HPDE6-E6E7 (cell line): ENCODE results near the gene ZNF805.
"Not testable (repeated sequence)": the region's sequence is repeated elsewhere in the genome, so short reads cannot be mapped to it uniquely, and the experiment has no call there.

Source experiments
- DNase-seq: peaks from one replicate; pipeline ENCODE4 v3.0.0; 2011; ENCODE audit warnings: missing footprints; ENCODE audit errors: extremely low spot score

The ZNF805 gene

GRCh38 chr19:57269515-57270250 lies 29.3 kb downstream of the ZNF805 start:
- DNase-seq = peak; percentile 32

GRCh38 chr19:57271280-57271679 lies 30.8 kb downstream of the ZNF805 start:
- no peak for DNase-seq

GRCh38 chr19:57273014-57273413 lies 32.6 kb downstream of the ZNF805 start:
- no peak for DNase-seq

GRCh38 chr19:57276430-57276829 lies 36.0 kb downstream of the ZNF805 start:
- DNase-seq = no peak

- DNase-seq = not testable (repeated sequence)
Observed at GRCh38 chr19:57278481-57278880, 38.0 kb downstream of the ZNF805 start.

GRCh38 chr19:57279418-57280164 lies 39.2 kb downstream of the ZNF805 start:
- peak; percentile 94 for DNase-seq

- DNase-seq = peak; percentile 94
Observed at GRCh38 chr19:57280165-57280961, 39.9 kb downstream of the ZNF805 start, which contains the start of gene ZNF460. TSS of gene ZNF460 (plus strand) at chr19:57280485. CDS start at chr19:57280807, 322 bp downstream.

- no peak for DNase-seq
Observed at GRCh38 chr19:57280962-57281400, 40.5 kb downstream of the ZNF805 start.

GRCh38 chr19:57282011-57282643 lies 41.7 kb downstream of the ZNF805 start:
- peak; percentile 66 for DNase-seq

GRCh38 chr19:57288373-57288772 lies 47.9 kb downstream of the ZNF805 start:
- no peak for DNase-seq

GRCh38 chr19:57290970-57291369 lies 50.5 kb downstream of the ZNF805 start:
- no peak for DNase-seq

GRCh38 chr19:57292547-57292946 lies 52.1 kb downstream of the ZNF805 start:
- no peak for DNase-seq

GRCh38 chr19:57293719-57294118 lies 53.3 kb downstream of the ZNF805 start:
- no peak for DNase-seq

GRCh38 chr19:57302020-57302465 lies 61.6 kb downstream of the ZNF805 start:
- DNase-seq = peak; percentile 98

GRCh38 chr19:57302727-57303401 lies 62.4 kb downstream of the ZNF805 start:
- DNase-seq = no peak
